T-helper 1 cell (primary cell): ENCODE measurements around the gene CPOX.
"Not testable (repeated sequence)": the region's sequence is repeated elsewhere in the genome, so short reads cannot be mapped to it uniquely, and the experiment has no call there.

Experiments
- DNase-seq, 5 donors: peaks; one replicate each; pipeline ENCODE4 v3.0.0-alpha.2; 2012 to 2020
- total RNA-seq, 4 donors: gene quantifications; one replicate each; lab custom pipeline; 2026; lab: John Stamatoyannopoulos, UW

The CPOX gene
- 11.1 to 20.0 (median 15.0) reads per million in 4 donors for total RNA-seq

- DNase-seq, result peak; percentile 59 to 92 (median 74)
Measured at GRCh38 chr3:98593046-98593936, at the start of gene CPOX. CPOX (minus strand) TSS chr3:98593611; CDS start chr3:98593504, 107 bp downstream.

DNA sequence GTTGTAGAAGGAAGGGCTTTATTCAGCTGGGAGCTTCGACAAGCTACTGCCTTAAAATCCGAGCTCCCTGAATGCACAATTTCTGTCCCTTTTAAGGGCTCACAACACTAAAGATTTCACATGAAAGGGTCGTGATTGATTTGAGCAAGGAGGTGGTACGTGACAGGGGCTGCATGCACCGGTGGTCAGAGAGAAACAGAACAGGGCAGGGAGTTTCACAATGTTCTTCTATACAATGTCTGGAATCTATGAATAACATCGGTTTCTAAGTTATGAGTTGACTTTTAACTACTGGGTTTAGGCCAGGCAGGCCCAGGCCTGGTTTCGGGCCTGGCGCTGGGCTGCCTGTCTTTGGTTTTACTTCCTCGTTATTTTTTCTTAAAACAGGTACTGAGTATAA is 49.4 kb upstream of the CPOX start:
- not testable (repeated sequence) for DNase-seq

DNA sequence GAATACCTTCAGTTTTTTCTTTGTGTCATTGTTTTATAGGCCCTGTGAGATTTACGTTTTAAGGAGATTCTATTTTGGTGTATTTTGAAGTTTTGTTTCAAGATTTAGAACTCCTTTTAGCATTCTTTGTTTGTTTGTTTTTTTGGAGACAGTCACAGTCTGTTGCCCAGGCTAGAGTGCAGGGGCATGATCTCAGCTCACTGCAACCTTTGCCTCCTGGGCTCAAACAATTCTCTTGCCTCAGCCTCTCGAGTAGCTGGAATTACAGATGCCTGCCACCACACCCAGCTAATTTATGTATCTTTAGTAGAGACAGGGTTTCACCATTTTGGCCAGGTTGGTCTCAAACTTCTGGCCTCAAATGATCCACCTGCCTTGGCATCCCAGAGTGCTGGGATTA is 48.3 kb upstream of the CPOX start:
- not testable (repeated sequence) for DNase-seq

- DNase-seq, result not testable (repeated sequence)
Measured at GRCh38 chr3:98638515-98638914, 45.1 kb upstream of the CPOX start.

- DNase-seq, result no peak
Measured at GRCh38 chr3:98630416-98630815, 37.0 kb upstream of the CPOX start.

- DNase-seq, result no peak
Measured at GRCh38 chr3:98628317-98628716, 34.9 kb upstream of the CPOX start.

DNA sequence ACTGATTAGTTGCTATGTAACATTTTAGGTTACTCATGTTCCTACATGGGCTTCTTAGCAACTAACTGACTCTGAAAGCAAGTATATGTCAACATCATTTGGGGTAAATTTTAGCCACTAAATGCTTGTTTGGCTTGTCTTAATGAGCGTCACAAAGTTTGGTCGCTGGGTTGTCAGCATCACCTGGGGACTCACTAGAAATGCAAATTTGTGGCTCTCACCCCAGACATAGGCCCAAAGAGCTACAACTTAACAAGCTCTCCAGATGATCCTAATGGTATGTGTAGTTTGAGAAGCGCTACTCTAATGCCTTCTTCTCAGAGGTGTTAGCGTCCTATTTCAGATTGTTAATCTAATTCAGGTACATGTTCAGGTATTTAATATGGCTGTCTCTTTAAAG is 32.7 kb upstream of the CPOX start:
- no peak for DNase-seq

GRCh38 chr3:98623572-98624280 is 30.3 kb upstream of the CPOX start:
- no peak for DNase-seq

GRCh38 chr3:98617841-98618240 is 24.4 kb upstream of the CPOX start:
- DNase-seq, result no peak

GRCh38 chr3:98613616-98614015 is 20.2 kb upstream of the CPOX start:
- no peak for DNase-seq

- DNase-seq, result no peak
Measured at GRCh38 chr3:98612996-98613517, 19.6 kb upstream of the CPOX start.

DNA sequence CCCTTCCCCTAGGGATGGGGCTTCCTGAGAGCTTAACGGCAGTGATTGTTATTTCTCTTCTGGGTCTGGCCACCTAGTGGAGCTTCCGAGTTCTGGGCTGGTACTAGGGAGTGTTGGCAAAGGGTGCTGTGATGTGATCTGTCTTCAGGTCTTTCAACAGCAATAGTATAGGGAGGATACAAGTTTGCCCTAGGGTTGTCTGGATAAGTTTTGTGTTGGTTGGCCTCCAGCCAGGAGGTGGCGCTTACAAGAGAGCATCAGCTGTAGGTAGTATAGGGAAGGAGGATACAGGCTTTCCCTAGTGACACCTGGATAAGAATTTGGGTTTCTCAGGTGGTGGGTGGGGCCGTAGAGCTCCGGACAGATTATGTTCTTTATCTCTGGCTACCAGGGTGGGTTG is 19.2 kb upstream of the CPOX start:
- no peak for DNase-seq

DNA sequence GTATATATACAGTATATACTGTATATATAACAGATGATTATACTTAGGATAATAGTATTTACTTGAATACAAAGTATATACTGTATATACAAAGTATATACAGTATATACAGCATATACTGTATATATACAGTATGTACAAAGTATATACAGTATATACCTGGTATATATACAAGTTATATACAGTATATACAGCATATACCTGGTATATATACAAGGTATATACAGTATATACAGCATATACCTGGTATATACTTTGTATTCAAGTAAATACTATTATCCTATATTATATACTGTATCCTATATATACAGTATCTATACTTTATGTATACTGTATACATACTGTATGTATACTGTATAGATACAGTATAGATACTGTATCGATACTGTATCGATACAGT is 14.6 kb upstream of the CPOX start:
- no peak for DNase-seq

- no peak for DNase-seq
Measured at GRCh38 chr3:98603580-98603979, 10.2 kb upstream of the CPOX start.

GRCh38 chr3:98602078-98602678 is 8.8 kb upstream of the CPOX start:
- DNase-seq, result peak in 1 of 5 donors; percentile 48

DNA sequence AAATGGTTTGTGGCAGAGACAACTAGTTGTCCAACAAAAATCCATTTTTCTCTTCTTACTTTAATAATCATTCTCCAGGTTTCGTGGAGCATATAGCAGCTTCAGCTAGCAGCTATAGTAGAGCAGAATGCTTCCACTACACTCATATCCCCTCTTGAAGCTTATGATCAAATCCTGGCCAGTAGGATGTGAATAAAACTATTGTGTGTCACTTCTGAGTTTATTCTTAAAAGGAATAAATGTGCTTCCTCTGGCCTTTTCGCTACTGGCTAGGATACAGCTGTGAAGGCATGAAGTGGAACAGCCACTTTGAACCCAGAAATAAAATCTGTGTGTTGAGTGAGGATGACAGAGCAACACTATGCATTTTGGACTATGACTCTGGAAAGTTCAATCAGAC is 7.8 kb upstream of the CPOX start:
- DNase-seq, result no peak

DNA sequence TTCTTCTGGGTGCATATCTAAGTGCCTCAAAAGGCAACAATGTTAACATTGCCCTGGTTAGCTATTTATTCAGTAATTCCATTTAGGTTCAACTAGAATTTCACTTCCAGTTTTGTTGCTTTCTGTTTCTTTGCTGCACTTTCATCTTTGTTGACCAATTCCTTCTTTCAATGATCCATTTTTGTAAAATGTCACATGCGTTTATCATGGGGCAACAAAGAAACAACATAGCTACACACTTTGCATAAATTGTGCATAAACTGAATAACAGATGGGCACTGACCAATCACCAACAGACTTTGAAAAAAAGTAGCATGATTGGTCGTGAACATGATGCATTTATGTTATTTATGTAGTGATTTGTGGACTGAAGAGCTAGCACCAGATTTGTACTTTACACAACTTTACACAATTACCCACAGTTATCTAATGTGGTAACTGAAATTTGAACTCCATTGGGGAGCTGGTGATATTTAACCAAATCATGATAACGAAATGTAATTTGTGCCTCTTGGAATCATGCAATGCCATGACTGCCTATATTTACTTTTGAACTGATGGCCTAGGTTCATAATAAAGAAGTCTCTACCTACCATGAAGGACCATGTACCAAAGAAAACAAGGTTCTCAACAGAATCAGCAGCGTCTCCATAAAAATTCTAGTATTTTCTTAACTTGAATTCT is 7.1 kb upstream of the CPOX start:
- DNase-seq, result no peak

DNA sequence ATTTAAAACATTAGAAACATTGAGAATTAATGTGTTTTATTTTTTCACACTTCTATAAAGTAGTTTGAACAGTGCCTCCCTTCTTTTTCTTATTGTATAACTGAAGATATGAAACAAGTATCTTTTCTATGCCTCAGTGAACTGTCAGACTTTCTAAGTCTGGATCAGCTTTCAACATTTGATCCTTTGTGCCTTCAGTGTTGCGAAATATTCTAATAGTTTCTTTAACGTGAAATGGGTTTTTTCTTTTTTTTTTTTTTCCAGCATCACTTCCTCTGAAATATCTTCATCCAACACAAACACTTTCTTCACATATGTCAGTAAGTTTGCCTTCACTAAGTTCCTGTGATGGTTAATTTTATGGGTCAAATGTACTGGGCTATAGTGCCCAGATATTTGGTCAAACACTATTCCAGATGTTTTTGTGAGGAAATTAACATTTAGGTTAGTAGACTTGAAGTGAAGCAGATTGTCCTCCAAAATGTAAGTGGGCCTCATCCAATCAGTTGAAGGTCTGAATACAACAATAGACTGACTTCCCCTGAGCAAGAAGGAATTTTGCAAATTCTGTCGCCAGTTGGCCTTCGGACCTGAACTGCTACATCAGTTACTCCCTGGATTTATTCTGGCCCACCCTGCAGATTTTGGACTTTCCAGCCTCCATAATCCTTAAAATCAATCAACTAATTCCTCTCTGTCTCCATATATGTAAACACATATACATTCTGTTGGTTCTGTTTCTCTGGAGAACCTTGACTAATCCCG is 6.4 kb upstream of the CPOX start:
- no peak for DNase-seq

DNA sequence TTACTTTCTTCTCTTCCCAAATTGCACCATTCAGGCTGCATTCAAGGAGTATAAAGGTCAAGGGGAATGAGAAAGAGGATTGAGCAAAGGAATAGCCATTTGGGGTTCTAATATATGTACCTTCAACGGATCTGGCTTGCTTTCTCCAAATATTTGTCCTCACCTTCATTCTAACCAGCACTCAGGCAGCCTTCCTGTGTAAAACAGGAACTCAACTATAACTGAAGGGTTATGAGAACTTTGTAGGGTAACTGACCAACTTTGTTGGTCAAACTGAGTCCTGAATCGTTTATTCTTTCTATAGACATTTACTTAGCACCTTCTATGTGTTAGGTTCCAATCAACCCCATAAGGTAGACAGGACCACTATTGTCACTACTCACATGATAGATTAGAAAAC is 5.1 kb upstream of the CPOX start:
- DNase-seq, result no peak

DNA sequence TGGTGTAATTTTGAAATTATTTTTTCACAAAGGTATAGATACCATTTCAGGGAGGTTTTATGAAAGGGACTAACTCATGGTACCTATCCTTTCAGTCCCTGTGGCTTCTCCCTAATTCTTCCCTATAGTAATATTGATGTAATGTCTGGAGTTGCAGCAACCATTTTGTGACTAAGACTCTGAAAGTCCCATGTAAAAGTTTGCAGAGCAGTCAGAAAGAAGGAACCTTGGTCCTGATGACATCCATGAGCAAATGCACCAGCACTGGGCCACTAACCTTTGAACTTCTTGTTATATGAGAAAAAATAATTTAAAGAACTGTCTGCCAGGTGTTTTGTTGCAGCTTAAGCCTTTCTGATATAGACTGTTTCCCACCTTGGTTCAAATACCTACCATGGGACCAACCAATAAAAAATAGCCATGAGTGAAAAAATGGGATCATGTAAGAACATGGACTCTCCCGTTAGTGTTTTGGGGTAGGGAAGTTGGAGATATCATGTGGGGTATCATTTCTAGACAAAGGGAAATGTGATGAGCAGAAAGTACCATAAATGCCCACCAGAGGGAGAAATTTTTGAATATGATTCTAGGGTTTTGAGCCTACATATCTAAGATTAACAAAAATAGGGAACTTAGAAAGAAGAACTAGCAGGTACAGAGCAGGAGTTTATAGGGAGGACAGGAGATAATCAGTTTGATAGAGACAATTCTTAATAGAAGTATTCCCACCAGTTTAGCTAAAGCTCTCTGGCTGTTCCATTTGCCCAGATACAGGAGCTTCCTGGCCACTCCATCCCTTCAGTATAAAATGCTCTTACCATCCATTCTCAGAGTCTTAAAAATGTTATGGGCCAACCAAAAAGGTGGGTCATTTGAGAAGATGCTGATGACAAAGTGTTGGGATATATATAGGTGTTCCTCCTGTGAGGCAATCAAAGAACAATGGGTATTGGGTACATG is 3.4 kb upstream of the CPOX start:
- DNase-seq, result peak in 1 of 5 donors; percentile 48

- DNase-seq, result no peak
Measured at GRCh38 chr3:98596087-98596486, 2.7 kb upstream of the CPOX start.
